Erythroblast (primary cell): Measurements from ENCODE around the gene IRF5.

Source experiments
- GATA1 ChIP-seq: IDR thresholded peaks from 2 replicates; pipeline ENCODE4 v1.6.1; 2011; ENCODE audit warnings: low read depth, mild to moderate bottlenecking, control low read depth, low read length, moderate library complexity
- POLR2A ChIP-seq: IDR thresholded peaks from 2 replicates; pipeline ENCODE4 v1.6.1; 2011; ENCODE audit warnings: mild to moderate bottlenecking, low read length

DNA sequence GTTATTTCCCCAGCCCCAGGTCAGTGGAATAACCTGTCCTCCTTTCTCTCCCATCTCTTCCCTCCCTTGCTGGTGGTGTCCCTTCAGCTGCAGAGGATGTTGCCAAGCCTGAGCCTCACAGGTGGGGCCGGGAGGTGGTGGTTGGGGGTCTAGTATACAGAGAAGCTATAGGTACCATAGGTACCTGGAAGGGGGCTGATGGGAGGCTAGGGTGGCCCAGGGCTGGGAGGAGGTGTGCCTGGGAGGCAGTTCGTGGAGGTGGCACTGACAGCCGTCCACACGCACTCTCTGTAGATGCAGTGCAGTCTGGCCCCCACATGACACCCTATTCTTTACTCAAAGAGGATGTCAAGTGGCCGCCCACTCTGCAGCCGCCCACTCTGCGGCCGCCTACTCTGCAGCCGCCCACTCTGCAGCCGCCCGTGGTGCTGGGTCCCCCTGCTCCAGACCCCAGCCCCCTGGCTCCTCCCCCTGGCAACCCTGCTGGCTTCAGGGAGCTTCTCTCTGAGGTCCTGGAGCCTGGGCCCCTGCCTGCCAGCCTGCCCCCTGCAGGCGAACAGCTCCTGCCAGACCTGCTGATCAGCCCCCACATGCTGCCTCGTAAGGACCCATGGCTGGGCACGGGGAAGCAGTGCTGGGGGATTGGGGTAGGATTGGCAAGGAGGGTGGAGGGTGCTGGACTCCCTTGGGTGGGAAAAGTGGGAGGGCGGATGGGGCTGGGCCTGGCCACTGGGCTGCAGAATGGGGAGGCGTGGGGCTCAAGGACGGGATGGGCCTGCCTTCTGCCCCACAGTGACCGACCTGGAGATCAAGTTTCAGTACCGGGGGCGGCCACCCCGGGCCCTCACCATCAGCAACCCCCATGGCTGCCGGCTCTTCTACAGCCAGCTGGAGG is 9.5 kb downstream of the IRF5 start:
- TF ChIP-seq POLR2A (no peak), GATA1 (no peak)
